Brain microvascular endothelial cell (primary cell): ENCODE measurements around the gene ZSCAN32.
A peak's percentile ranks its signal among the peaks of the same experiment; 100 is the strongest.

Source experiments
- DNase-seq: peaks from one replicate; pipeline ENCODE4 v3.0.0-alpha.2; 2020
- H3K27ac ChIP-seq: fragments of 250-450 bp; sonication (Bioruptor Pico); 2 replicates; pipeline ENCODE4 v1.5.1; 2020; ENCODE audit warnings: mild to moderate bottlenecking, moderate library complexity
- H3K27me3 ChIP-seq: fragments of 250-450 bp; sonication (Bioruptor Pico); replicated peaks from 2 replicates; pipeline ENCODE4 v1.5.1; 2020; ENCODE audit warnings: mild to moderate bottlenecking
- H3K36me3 ChIP-seq: fragments of 250-450 bp; sonication (Bioruptor Pico); replicated peaks from 2 replicates; pipeline ENCODE4 v1.5.1; 2020; ENCODE audit warnings: mild to moderate bottlenecking
- H3K4me3 ChIP-seq: 2 replicates; pipeline ENCODE4 v1.5.1; 2011; ENCODE audit warnings: low read depth, mild to moderate bottlenecking, control low read depth, low read length, moderate library complexity
- in situ Hi-C: cut with HindIII; loops from 2 replicates; pipeline ENCODE4 v1.10.0; 2017; ENCODE audit warnings: low sequenced_read_pairs, low pct_ligation_motif_present
- TF ChIP-seq, protein P1 (sequence below): IDR thresholded peaks from 2 replicates; pipeline ENCODE4 v1.5.1; 2011; ENCODE audit warnings: low read depth, mild to moderate bottlenecking, moderate library complexity, low read length, control low read depth, inconsistent platforms; ENCODE audit errors: missing control alignments

Gene ZSCAN32

DNA sequence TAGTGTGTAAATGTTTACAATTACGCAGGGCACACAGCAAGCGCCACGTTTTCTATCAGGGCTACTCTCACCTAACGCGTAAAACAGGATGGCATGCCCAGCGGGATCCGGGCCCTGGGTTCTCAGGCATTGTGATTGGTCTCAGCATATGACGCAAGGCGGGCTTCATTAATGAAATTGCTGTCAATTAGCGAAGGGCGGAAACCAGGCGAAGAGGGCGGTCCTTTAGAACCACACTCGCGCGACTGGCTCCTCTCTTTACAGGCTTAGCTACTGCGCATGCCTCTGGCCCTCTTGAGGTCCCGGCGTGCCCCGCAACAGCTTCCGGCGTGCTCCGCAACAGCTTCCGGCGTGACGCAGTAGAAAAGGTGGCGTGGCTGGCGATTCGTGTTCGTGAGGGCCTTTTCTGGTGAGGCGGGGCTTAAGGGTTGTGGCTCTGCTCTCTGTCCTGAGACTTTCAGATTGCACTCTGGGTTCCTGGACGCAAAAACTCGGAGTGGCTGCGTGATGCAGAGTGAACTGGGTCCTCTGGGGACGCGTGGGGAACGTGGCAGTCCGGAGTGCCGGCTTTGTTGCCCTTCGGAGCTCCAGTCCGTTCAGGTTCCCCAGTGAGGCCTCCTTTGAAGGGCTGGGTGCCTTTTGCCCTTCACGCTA, 35.9 kb downstream of the ZSCAN32 start:
- H3K4me3 ChIP-seq: peak overlapping the region; percentile 58
- TF ChIP-seq, protein P1, sequence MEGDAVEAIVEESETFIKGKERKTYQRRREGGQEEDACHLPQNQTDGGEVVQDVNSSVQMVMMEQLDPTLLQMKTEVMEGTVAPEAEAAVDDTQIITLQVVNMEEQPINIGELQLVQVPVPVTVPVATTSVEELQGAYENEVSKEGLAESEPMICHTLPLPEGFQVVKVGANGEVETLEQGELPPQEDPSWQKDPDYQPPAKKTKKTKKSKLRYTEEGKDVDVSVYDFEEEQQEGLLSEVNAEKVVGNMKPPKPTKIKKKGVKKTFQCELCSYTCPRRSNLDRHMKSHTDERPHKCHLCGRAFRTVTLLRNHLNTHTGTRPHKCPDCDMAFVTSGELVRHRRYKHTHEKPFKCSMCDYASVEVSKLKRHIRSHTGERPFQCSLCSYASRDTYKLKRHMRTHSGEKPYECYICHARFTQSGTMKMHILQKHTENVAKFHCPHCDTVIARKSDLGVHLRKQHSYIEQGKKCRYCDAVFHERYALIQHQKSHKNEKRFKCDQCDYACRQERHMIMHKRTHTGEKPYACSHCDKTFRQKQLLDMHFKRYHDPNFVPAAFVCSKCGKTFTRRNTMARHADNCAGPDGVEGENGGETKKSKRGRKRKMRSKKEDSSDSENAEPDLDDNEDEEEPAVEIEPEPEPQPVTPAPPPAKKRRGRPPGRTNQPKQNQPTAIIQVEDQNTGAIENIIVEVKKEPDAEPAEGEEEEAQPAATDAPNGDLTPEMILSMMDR: no peak
- peak; percentile 96 for DNase-seq
- no peaks in the 10 kb centered on the region for H3K27me3 ChIP-seq
- no peaks in the 10 kb centered on the region for H3K36me3 ChIP-seq
- in situ Hi-C loops: no loop called here
- peak overlapping the region; percentile 93 for H3K27ac ChIP-seq

- Histone ChIP-seq H3K27me3 (no peaks in the 10 kb centered on the region), H3K27ac (no peak overlapping the region), H3K36me3 (no peaks in the 10 kb centered on the region), H3K4me3 (no peak overlapping the region)
- in situ Hi-C loops: no loop called here
- no peak for DNase-seq
- TF ChIP-seq, protein P1: no peak
Observed at GRCh38 chr16:3363793-3364192, 37.0 kb downstream of the ZSCAN32 start.

DNA sequence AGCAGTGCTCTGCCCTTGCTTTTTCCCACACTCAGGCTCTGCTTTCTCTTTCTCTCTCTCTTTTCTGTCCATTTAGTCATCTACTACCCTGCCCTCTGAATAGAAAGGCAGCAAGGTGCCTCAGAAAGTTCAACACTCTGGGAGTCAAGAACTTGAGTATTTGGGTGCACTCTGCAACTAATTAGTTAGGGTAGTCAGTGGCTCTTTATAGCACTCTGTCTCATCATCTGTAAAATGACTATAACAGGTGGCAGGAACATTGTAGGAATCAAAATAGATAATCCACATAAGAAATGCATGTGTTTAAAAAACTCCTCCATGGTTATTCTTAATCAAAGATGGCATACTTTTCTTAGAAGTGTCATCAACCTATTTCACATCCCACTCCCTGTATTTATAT, 37.9 kb downstream of the ZSCAN32 start:
- Histone ChIP-seq H3K27me3 (no peaks in the 10 kb centered on the region), H3K36me3 (no peaks in the 10 kb centered on the region), H3K4me3 (no peak overlapping the region), H3K27ac (no peak overlapping the region)
- in situ Hi-C loops: no loop called here
- DNase-seq: no peak
- TF ChIP-seq, protein P1: no peak

DNA sequence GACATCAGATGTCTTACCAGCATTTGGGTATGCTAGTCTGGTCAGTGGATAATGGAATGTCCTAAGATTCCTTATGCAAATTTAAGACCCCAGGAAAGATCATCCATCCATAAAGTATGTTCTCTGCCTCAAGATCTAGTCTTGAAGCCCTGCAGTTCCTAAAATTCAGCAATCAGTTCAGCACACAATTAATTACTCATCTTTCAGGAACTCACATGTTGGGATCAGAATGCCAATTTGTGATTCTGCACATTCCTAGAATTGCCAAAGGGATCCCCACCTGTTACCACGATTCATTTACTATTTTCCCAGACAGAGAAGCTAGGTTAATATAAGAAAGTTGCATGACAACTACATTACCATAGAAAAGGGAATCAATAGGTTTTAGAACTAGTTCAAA, 41.9 kb downstream of the ZSCAN32 start:
- no peak for DNase-seq
- TF ChIP-seq, protein P1: no peak
- Histone ChIP-seq H3K4me3 (no peak overlapping the region), H3K36me3 (no peaks in the 10 kb centered on the region), H3K27ac (no peak overlapping the region), H3K27me3 (no peaks in the 10 kb centered on the region)
- in situ Hi-C loops: no loop called here

- TF ChIP-seq, protein P1: no peak
- in situ Hi-C loops: no loop called here
Observed at GRCh38 chr16:3356118-3356517, 44.7 kb downstream of the ZSCAN32 start.

DNA sequence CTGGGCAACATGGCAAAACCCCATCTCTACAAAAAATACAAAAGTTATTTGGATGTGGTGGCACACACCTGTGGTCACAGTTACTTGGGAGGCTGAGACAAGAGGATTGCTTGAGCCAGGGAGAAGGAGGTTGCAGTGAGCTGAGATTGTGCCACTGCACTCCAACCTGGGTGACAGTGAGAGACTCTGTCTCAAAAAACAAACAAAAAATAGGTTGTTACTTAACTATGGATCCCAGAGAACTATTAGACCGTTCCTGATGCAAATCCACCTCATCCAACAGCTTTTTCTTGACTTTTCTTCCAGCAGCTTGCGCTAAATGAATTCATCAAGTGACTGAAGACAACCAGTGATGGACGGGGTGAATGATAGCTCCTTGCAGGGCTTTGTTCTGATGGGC, 45.2 kb downstream of the ZSCAN32 start, which contains the start of gene OR2C1:
OR2C1 (plus strand) TSS at position 301 of the 400 bp plus-strand sequence; CDS start at position 353, 52 bp downstream.
- TF ChIP-seq, protein P1: no peak
- H3K27me3 ChIP-seq: no peaks in the 10 kb centered on the region
- in situ Hi-C loops: no loop called here

More at GRCh38 chr16:3356118-3356517, 44.7 kb downstream of the ZSCAN32 start:
- DNase-seq: no peak
- Histone ChIP-seq H3K27me3 (no peaks in the 10 kb centered on the region), H3K36me3 (no peaks in the 10 kb centered on the region), H3K27ac (no peak overlapping the region), H3K4me3 (no peak overlapping the region)

More for the DNA sequence above, 45.2 kb downstream of the ZSCAN32 start, which contains the start of gene OR2C1:
- Histone ChIP-seq H3K36me3 (no peaks in the 10 kb centered on the region), H3K4me3 (no peak within 1 kb of the TSS), H3K27ac (no peak within 1 kb of the TSS)
- DNase-seq: no peak
